ENCODE results near the gene ZNF654.
"Not testable (repeated sequence)": the region's sequence is repeated elsewhere in the genome, so short reads cannot be mapped to it uniquely, and the experiment has no call there.

Gene ZNF654

GRCh38 chr3:88075072-88075471 lies 16.0 kb downstream of the ZNF654 start:
- DNase-seq = no peak

DNA sequence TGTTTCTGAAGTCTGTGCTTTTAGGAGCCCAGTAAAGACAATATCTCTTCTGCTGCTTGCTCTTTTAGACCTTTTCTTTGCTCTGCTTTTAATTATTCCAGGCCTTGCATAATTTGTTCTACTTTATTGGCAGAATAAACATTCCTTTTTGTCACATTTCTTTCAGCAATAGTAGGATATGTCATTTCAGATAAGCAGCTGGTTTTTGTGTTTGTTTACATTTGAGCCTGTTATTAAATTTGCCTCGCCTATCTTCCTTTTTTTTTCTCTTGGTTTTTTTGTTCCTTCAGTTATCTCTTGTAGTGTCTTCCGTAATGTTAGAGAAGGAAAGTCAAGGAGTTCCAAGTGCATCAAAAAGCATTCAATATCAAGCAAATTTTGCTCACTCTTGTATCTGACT lies 16.4 kb downstream of the ZNF654 start:
- DNase-seq = no peak

DNA sequence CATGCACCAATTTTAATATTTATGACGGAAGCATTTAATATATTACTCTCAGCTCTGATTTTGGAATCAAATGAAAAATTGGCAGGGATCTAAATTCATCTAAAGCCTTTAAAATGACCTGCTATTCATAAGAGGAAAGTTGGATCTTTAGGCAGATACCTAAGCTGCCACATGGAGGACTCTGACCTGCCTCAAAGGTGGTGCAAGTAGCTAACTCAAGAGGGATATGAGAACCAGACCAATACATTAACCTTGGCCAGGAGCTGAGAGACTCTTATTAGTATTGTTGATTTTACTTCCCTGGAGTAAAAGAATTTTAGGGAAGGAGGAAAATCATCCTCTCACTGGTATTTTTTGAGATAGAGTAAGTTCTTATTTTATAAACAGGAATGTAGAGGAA lies 17.7 kb downstream of the ZNF654 start:
- DNase-seq = no peak

DNA sequence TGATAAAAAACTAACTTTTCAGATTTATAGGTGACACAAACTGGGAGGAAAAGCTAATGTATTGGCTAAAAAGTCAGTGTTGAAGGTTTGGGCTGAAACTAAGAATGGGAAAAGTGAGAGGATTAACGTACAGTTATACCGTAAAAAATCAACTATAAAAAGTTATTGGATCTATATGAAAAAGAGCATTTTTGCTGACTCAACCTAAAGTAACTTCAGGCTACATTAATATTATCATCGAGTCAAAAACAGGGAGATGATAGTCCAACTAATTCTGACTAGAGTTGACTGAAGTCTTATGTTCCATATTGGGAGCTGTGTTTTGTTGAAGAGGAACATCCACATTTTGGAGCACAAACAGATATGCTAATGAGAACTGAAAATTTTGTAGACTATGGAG lies 19.9 kb downstream of the ZNF654 start:
- DNase-seq = no peak

DNA sequence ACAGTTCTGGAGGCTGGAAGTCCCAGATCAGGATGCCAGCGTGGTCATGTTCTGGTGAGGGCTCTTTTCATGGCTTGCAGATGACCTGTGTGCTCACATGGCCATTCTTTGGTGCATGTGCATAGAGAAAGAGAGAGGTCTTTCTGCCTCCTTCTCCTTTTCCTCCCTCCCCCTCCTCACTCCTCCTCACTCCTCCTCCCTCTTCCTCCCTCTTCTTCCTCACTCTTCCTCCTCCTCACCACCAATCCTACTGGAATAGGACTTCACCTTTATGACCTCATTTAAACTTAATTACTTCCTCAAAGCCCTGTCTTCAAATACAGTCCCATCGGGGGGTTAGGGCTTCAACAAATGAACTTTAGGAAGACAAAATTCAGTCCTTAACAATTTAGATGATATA lies 23.8 kb downstream of the ZNF654 start:
- DNase-seq = no peak

DNA sequence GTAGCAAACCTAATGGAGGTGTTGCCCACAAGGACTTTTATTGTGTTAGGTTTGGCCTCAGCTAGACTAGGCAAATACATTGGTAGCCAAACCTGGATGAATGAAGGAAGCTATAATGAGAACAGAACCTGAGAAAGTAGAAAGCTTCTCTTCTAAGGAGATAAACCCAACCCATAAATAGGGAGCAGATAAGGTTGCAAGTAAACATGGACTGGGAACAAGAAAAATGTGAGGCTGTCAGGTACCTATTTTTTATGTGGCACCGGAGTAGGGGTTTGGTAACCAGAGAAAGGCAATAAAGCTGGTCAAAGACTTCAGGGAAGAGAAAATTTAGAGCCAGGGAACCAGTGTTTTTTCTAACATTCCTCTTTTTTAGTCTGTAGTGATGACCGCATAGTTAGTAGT lies 25.0 kb downstream of the ZNF654 start:
- DNase-seq = no peak

- no peak for DNase-seq
These were observed 31.6 kb downstream of the ZNF654 start for GRCh38 chr3:88090681-88091080.

DNA sequence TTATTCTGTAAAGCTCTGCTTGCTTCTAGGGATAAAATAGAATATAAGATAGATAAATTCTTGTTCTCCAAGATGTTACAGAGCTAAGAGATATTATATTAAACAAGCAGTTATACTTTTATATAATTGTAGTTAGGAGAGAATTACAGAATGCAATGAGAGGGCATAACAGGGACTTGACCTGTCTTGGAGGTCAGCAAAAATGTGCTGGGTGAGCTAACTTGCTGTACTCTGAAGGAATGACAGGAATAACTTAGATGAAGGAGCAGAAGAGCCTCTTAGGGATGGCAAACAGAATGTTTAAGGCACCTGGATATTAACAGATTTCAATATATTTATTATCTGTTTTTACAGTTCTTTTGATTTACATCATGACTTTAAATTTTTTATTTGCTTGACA lies 33.2 kb downstream of the ZNF654 start:
- DNase-seq = no peak

- no peak for DNase-seq
These were observed 34.2 kb downstream of the ZNF654 start for GRCh38 chr3:88093266-88093665.

GRCh38 chr3:88101142-88101541 lies 42.1 kb downstream of the ZNF654 start:
- DNase-seq = no peak

GRCh38 chr3:88105325-88105724 lies 46.3 kb downstream of the ZNF654 start:
- DNase-seq = no peak

DNA sequence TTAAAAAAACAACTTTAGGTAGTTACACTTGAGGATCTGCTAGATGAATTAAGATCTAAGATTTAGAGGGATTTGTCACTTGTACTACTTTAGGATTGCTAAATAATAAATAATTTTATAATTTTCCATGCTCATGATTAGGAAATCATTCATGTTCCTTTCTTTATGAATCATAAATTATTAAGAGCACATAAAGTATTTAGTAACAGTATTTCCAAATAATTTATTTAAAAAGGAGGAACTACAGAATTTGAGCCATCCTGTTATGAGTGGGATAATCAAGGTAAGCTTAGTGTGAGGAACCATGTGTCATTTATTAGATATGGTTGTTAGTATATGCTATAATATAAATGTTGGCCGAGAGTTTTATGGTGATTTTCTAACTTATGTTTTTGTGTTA lies 53.2 kb downstream of the ZNF654 start:
- DNase-seq = no peak

DNA sequence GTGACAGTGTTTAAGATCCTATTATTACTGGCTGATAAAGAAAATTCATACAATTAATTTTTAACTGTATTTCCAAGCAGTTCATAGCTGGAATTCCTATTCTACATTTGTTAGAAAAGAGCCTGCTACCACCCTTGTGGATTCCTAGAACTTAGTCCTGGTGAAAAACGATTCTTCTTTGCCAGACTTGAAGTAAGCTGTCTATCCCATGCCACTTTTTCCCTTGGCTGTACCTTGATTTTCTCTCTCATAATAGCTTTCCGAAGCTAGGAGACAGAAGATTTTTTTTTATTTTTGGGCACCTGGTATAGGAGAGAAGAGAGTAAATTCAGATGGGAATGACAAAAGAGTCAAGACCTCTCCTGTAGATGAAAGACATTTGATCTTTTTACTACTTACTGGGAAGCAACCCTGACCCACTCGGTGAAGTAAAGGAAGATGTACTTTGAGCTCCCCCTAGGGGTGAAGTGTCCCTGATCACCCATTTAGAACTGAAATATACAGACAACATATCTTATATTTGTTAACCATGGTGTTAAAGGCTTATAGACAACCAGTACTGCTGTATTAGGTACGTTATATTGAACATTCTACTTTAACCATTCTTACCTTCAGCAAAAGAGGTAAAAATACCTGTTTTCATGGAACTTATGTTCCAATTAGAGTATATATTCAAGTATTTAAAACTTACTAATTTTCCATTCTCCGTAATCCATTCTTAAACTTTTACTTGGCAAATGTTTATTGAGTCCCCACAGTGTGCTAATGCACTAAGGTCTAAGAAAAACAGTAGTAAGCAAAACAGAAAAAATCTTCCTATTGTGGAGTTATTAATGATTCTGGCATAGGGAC lies 54.5 kb downstream of the ZNF654 start:
- peak; percentile 75 for DNase-seq

DNA sequence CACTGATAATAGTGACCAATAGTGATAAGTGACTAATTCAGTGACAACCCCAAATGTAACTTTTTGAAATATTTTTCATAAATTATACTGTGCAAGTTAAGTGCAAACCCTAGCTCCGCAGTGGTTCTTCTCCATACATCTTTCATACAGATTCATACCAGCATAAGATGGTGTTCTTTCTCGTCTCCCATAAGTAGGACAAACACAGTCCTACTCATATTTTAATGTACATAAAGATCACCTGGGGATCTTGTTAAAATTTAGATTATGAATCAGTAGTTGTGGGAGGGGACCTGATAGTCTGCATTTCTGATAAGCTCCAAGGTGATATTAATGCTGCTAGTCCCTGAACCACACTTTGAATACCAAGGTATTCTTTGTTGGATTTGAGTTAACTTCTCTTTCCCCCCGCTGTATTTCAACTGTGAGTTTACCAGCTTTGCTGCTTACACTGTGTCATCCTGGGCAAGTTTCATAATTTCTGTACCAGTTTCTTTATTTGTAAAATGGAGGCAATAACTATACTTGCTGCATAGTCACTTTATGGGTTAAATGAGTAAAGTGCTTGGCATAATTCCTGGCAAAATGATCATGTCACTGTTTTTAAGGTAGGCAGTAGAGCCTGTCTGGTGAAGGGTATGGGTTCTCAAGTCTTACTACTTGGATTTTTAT lies 56.0 kb downstream of the ZNF654 start:
- no peak for DNase-seq

DNA sequence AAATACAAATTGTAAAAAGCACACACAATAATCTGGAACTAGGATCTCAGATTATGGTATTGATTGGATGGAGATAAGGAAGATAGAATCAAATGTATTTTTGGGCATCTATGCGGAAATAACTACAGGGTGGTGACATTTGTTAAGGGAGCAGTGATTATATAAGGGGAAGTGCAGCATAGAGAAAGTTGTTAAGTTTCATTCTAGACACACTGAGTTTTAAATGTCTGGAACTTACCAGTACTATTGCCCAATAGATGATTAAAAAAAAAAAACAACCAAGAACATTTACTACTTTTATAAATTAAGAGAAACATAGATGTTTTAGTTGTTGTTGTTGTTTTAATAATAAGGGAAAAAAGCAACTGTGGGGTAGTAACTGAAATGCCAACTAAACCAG lies 58.6 kb downstream of the ZNF654 start:
- no peak for DNase-seq

DNA sequence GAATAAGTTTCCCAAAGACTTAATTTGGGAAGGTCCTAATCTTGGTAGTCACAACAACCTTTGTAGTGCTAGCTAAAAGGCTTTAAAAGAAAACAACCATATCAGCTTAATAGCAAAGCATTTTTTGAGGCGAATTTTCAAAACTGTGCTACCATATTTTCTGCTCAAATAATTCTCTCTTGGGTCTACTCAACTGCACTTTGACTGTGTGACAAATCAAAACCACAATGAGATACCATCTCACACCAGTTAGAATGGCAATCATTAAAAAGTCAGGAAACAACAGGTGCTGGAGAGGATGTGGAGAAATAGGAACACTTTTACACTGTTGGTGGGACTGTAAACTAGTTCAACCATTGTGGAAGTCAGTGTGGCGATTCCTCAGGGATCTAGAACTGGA lies 59.5 kb downstream of the ZNF654 start:
- DNase-seq = not testable (repeated sequence)

- no peak for DNase-seq
These were observed 64.5 kb downstream of the ZNF654 start for GRCh38 chr3:88123526-88123925.

- no peak for DNase-seq
These were observed 72.6 kb downstream of the ZNF654 start for GRCh38 chr3:88131695-88132094.

DNA sequence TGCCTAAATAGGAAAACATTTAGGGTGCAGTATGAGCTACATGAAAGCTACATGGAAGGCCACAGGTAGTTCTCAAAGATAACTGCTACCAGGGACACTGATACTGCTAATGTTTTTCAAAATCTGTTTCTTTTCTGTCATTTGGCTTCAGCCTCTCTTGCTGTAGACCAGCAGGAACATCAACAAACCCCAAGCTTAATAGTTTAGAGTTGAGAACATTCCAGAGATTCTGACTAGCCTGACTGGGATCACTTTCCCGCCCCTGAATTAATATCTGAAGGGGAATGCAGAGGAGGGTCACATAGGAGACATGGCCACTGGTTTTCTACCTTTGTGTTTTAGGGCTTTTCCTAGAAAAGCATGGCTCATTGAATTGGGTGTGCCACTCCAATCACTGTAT lies 73.8 kb downstream of the ZNF654 start:
- DNase-seq = no peak

DNA sequence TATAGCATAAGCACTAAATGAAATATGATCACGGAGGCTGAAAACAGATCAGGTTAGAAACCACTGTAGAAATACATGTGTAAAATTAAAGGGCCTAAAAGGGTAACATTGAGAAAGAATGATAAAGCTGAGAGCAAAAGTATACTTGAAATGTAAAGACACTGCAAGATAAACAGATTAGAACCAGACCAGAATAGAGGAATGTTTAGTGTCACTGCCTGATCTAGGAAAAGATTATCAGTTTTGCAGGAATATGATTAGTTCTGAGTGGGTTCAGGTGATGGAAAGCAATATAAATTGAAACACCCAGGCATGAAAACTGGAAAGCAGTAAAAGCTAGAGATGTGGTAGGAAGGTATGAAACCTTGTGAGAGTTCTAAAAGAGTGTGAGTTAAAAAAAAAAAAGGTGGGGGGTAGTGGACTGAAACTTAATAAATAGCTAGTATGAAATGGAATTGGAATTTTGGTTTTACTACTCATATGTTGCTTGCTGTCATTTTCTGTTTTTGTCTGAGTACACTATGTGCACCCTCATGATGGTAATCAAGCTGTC lies 74.7 kb downstream of the ZNF654 start:
- no peak for DNase-seq

DNA sequence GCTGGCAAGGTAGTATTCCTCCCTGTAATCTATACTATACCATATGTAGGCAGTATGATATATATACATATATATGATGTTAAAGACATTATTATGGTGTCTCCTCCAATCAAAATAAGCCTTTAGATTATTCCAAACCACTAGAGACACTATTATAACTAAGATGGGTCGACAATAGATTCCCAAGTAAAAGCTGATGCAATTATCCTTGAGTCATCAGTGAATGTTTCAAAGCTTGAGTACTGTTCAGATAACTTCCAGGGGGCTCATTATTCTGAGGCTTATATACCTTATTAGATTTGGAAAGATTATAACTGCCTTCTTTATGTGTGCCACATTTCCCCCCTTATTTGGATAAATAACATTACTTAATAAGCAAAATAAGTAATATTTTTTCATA lies 78.8 kb downstream of the ZNF654 start:
- DNase-seq = no peak

GRCh38 chr3:88141458-88142083 lies 82.5 kb downstream of the ZNF654 start:
- no peak for DNase-seq

DNA sequence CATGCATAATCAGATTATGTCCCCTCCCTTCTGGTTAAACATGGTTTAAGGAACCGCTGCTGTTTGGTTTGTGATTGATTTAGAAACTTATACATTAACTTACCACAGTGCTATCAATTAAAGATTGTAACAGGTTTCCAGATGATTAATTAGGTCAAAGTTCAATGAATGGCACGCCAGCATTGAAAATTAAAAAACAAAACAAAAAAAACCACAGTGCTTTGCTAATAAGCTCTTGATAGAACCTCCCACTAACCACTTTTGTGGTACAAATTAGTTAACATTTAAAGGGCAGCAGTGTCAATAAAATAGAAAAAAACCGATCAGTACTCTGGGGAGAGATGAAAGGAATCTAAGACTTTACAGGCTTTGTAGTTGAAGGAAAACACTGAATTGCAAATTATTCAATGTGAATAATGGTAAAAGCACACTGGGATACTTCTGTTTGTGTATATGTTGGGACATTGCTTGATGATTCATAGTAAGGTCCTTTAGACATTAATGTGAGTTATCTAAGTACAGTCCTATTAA lies 83.1 kb downstream of the ZNF654 start:
- DNase-seq = no peak

DNA sequence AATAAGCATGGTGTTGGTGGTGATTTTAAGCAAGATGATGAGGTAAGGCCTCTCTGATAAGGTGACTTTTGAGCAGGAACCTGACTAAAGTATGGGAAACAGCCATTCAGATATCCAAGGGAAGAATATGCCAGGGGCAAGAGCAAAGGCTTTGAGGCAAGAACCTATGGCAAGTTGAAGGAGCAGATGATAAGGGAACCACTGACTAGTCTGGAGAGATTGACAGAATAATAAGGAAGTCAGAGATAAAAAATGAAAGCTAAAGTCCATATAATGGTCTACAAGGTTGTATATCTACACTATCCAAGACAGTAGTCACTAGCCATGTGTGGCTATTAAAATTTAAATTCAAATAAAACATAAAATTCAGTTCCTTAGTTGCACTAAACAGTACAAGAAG lies 88.2 kb downstream of the ZNF654 start:
- no peak for DNase-seq

Measured in CD4-positive, alpha-beta T cell treated with Interleukin-21 for 1 hour (primary cell).